Activated CD4-positive, alpha-beta memory T cell treated with anti-CD3 and anti-CD28 coated beads for 36 hours (primary cell): ENCODE measurements around the gene CLIC5. TPM values are rescaled to one million over a fixed set of nuclear protein-coding genes. Genes with fewer than 3 reads are reported as not detected.

Source experiments
- CTCF ChIA-PET: fragments of 350-600 bp; sonication (Branson Sonifier 250); formaldehyde crosslinking; loops from one replicate; lab custom pipeline; 2021; ENCODE audit warnings: antibody characterized with exemption, inconsistent platforms; lab: Charles Lee
- POLR2A ChIA-PET: fragments of 350-600 bp; sonication (Branson Sonifier 250); formaldehyde crosslinking; loops from one replicate; lab custom pipeline; 2021; ENCODE audit warnings: antibody characterized with exemption; lab: Charles Lee
- DNase-seq: peaks from one replicate; pipeline ENCODE4 v3.0.0-alpha.2; 2020
- H3K27ac Mint-ChIP-seq: one replicate; pipeline ENCODE4 v1.8.0; 2021; ENCODE audit warnings: mixed read lengths
- H3K27me3 Mint-ChIP-seq: one replicate; pipeline ENCODE4 v1.8.0; 2021; ENCODE audit warnings: mixed read lengths
- H3K36me3 Mint-ChIP-seq: one replicate; pipeline ENCODE4 v1.8.0; 2021; ENCODE audit warnings: mixed read lengths
- H3K4me1 Mint-ChIP-seq: one replicate; pipeline ENCODE4 v1.8.0; 2021; ENCODE audit warnings: low read depth, mixed read lengths
- H3K4me3 Mint-ChIP-seq: one replicate; pipeline ENCODE4 v1.8.0; 2021; ENCODE audit warnings: mild to moderate bottlenecking, mixed read lengths
- H3K9me3 Mint-ChIP-seq: one replicate; pipeline ENCODE4 v1.8.0; 2021; ENCODE audit warnings: mixed read lengths
- intact Hi-C: fragments of 100-400 bp; cut with micrococcal nuclease; formaldehyde crosslinking; loops from one replicate; pipeline ENCODE4 v1.15.1; 2023
- total RNA-seq, 2 experiments: library from RNA; stranded (reverse); gene quantifications; one replicate each; pipeline ENCODE4 v1.2.3, GENCODE V29; 2021

Gene CLIC5
- total RNA-seq, 2 experiments from 2014 or later: 8.0 to 8.5 TPM

GRCh38 chr6:45956663-45957062, 59.0 kb downstream of the CLIC5 start:
- no peaks in the 10 kb centered on the region for H3K9me3 Mint-ChIP-seq
- ChIA-PET POLR2A (no interaction called here), CTCF (interaction anchor here (1.0 kb wide), 1 partner anchor 454 kb away, joined by 3 read pairs; no protein-coding TSS in a partner anchor)
- intact Hi-C loops: no loop called here
- no peak for DNase-seq
- no peaks in the 10 kb centered on the region for H3K4me1 Mint-ChIP-seq
- no peak overlapping the region for H3K27ac Mint-ChIP-seq
- no peak overlapping the region for H3K4me3 Mint-ChIP-seq
- no peaks in the 10 kb centered on the region for H3K27me3 Mint-ChIP-seq
- peaks cover 17% of the 10 kb centered on the region for H3K36me3 Mint-ChIP-seq

- Mint-ChIP-seq H3K27me3 (no peaks in the 10 kb centered on the region), H3K27ac (no peak overlapping the region), H3K4me3 (no peak overlapping the region), H3K9me3 (no peaks in the 10 kb centered on the region), H3K36me3 (peaks cover 22% of the 10 kb centered on the region), H3K4me1 (no peaks in the 10 kb centered on the region)
- intact Hi-C loops: no loop called here
- POLR2A ChIA-PET: no interaction called here
- CTCF ChIA-PET: interaction anchor here (1.0 kb wide), 1 partner anchor 454 kb away, joined by 3 read pairs; no protein-coding TSS in a partner anchor
- DNase-seq: no peak
These were observed 59.5 kb downstream of the CLIC5 start for GRCh38 chr6:45956176-45956575.

- Mint-ChIP-seq H3K9me3 (no peaks in the 10 kb centered on the region), H3K27ac (no peak overlapping the region), H3K4me1 (no peaks in the 10 kb centered on the region), H3K36me3 (peaks cover 22% of the 10 kb centered on the region), H3K4me3 (no peak overlapping the region), H3K27me3 (no peaks in the 10 kb centered on the region)
- ChIA-PET POLR2A (no interaction called here), CTCF (interaction anchor here (1.0 kb wide), 1 partner anchor 455 kb away, joined by 3 read pairs; no protein-coding TSS in a partner anchor)
- no peak for DNase-seq
- intact Hi-C loops: no loop called here
These were observed 60.1 kb downstream of the CLIC5 start for GRCh38 chr6:45955597-45955996.

- POLR2A ChIA-PET: no interaction called here
- Mint-ChIP-seq H3K4me3 (no peak overlapping the region), H3K27me3 (no peaks in the 10 kb centered on the region), H3K4me1 (no peaks in the 10 kb centered on the region), H3K27ac (no peak overlapping the region), H3K36me3 (peaks cover 25% of the 10 kb centered on the region), H3K9me3 (no peaks in the 10 kb centered on the region)
- intact Hi-C loops: no loop called here
- CTCF ChIA-PET: no interaction called here
- no peak for DNase-seq
These were observed 63.1 kb downstream of the CLIC5 start for GRCh38 chr6:45952546-45952945.

DNA sequence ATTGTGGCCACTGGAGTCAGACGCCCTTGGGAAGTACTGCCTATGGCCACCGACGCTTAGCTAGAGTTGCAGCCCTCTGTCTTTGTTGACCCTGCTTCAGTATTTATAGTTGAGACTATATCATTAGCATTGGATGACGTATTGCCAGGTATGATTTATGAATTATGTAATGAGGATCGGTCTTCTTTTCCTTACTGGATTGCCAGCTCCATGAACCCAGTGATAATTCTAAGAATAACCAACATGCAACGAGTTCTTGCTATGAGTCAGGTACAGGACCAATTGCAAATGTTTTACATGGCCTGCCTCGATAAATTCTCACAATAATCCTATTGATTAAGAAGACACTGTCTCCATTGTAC, 63.5 kb downstream of the CLIC5 start:
- no peaks in the 10 kb centered on the region for H3K9me3 Mint-ChIP-seq
- no peaks in the 10 kb centered on the region for H3K27me3 Mint-ChIP-seq
- POLR2A ChIA-PET: no interaction called here
- H3K27ac Mint-ChIP-seq: no peak overlapping the region
- peaks cover 25% of the 10 kb centered on the region for H3K36me3 Mint-ChIP-seq
- CTCF ChIA-PET: no interaction called here
- H3K4me3 Mint-ChIP-seq: no peak overlapping the region
- no peak for DNase-seq
- intact Hi-C loops: no loop called here
- H3K4me1 Mint-ChIP-seq: no peaks in the 10 kb centered on the region

GRCh38 chr6:45951321-45952167, 64.1 kb downstream of the CLIC5 start:
- no peak overlapping the region for H3K4me3 Mint-ChIP-seq
- ChIA-PET CTCF (no interaction called here), POLR2A (no interaction called here)

DNA sequence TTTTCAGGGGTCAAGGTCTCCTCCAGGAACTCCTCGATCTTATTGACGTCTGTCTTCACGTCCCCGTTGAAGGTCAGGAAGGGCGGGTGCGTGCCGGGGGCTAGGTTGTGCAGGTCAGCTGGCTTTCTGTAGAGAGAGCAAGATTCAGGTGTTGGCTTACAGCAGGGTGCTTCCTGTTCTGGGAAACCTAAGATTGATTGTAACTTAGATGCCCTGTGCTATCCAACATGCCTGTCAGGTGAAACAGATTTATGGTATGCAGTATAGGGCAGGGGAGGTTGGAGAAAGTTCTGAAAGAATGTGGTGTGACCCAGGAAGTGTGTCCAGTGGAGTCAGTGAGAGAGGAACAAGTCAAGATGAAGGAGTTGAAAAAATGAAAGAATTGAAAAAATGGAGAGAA, 66.4 kb downstream of the CLIC5 start:
- POLR2A ChIA-PET: no interaction called here
- H3K9me3 Mint-ChIP-seq: no peaks in the 10 kb centered on the region
- H3K36me3 Mint-ChIP-seq: peaks cover 25% of the 10 kb centered on the region
- no peak for DNase-seq
- no peaks in the 10 kb centered on the region for H3K27me3 Mint-ChIP-seq
- CTCF ChIA-PET: no interaction called here
- intact Hi-C loops: no loop called here
- no peak overlapping the region for H3K27ac Mint-ChIP-seq
- H3K4me1 Mint-ChIP-seq: no peaks in the 10 kb centered on the region
- no peak overlapping the region for H3K4me3 Mint-ChIP-seq

More at GRCh38 chr6:45951321-45952167, 64.1 kb downstream of the CLIC5 start:
- no peak for DNase-seq
- no peaks in the 10 kb centered on the region for H3K9me3 Mint-ChIP-seq
- H3K27ac Mint-ChIP-seq: no peak overlapping the region
- H3K27me3 Mint-ChIP-seq: no peaks in the 10 kb centered on the region
- intact Hi-C loops: no loop called here
- no peaks in the 10 kb centered on the region for H3K4me1 Mint-ChIP-seq
- peaks cover 25% of the 10 kb centered on the region for H3K36me3 Mint-ChIP-seq

- H3K36me3 Mint-ChIP-seq: peaks cover 15% of the 10 kb centered on the region
- no peak for DNase-seq
- H3K4me3 Mint-ChIP-seq: no peak overlapping the region
- intact Hi-C loops: no loop called here
- ChIA-PET CTCF (interaction anchor here (1.3 kb wide), 1 partner anchor 462 kb away, joined by 6 read pairs; no protein-coding TSS in a partner anchor), POLR2A (no interaction called here)
- H3K4me1 Mint-ChIP-seq: no peaks in the 10 kb centered on the region
- no peaks in the 10 kb centered on the region for H3K9me3 Mint-ChIP-seq
- H3K27ac Mint-ChIP-seq: no peak overlapping the region
- H3K27me3 Mint-ChIP-seq: no peaks in the 10 kb centered on the region
These were observed 67.9 kb downstream of the CLIC5 start for GRCh38 chr6:45947807-45948206.

DNA sequence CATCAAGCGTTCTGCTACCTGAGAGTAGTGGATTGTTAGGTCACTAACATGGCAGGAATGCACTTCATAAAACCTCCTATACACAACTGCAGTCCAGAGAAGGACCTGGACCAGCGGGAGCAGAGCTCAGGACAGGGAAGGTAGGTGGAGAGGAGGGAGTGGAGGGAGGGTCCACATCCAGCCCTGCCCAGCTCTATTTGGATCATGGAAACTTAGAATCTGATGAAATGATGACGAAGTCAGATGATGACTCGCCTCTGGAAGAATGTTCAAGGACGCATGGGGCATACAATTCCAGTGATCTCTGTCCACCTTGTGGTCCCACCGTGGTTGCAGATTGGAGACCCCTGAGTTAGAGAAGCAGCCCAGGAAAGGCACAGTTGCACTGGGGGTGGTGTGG, 68.8 kb downstream of the CLIC5 start:
- no peak overlapping the region for H3K4me3 Mint-ChIP-seq
- no peaks in the 10 kb centered on the region for H3K27me3 Mint-ChIP-seq
- ChIA-PET CTCF (no interaction called here), POLR2A (no interaction called here)
- no peak for DNase-seq
- intact Hi-C loops: no loop called here
- peaks cover 9% of the 10 kb centered on the region for H3K36me3 Mint-ChIP-seq
- H3K27ac Mint-ChIP-seq: no peak overlapping the region
- H3K4me1 Mint-ChIP-seq: no peaks in the 10 kb centered on the region
- no peaks in the 10 kb centered on the region for H3K9me3 Mint-ChIP-seq

GRCh38 chr6:45946352-45946751, 69.3 kb downstream of the CLIC5 start:
- peaks cover 5% of the 10 kb centered on the region for H3K36me3 Mint-ChIP-seq
- H3K9me3 Mint-ChIP-seq: no peaks in the 10 kb centered on the region
- ChIA-PET CTCF (no interaction called here), POLR2A (no interaction called here)
- no peak overlapping the region for H3K27ac Mint-ChIP-seq
- DNase-seq: peak; percentile 20
- intact Hi-C loops: no loop called here
- no peak overlapping the region for H3K4me3 Mint-ChIP-seq
- no peaks in the 10 kb centered on the region for H3K27me3 Mint-ChIP-seq
- no peaks in the 10 kb centered on the region for H3K4me1 Mint-ChIP-seq

GRCh38 chr6:45942953-45943352, 72.7 kb downstream of the CLIC5 start:
- POLR2A ChIA-PET: no interaction called here
- no peak overlapping the region for H3K4me3 Mint-ChIP-seq
- no peaks in the 10 kb centered on the region for H3K9me3 Mint-ChIP-seq
- CTCF ChIA-PET: interaction anchor here (1.1 to 4.7 kb wide), 2 partner anchors 10 to 12 kb away, joined by 3 to 17 read pairs; no protein-coding TSS in a partner anchor
- no peaks in the 10 kb centered on the region for H3K4me1 Mint-ChIP-seq
- H3K36me3 Mint-ChIP-seq: no peaks in the 10 kb centered on the region
- H3K27ac Mint-ChIP-seq: no peak overlapping the region
- H3K27me3 Mint-ChIP-seq: no peaks in the 10 kb centered on the region
- no peak for DNase-seq
- intact Hi-C loops: no loop called here

- Mint-ChIP-seq H3K36me3 (no peaks in the 10 kb centered on the region), H3K4me3 (no peak overlapping the region), H3K9me3 (no peaks in the 10 kb centered on the region), H3K4me1 (peaks cover 4% of the 10 kb centered on the region), H3K27me3 (no peaks in the 10 kb centered on the region), H3K27ac (no peak overlapping the region)
- CTCF ChIA-PET: interaction anchor here (0.7 kb wide), 2 partner anchors 9 to 476 kb away, joined by 3 to 4 read pairs; no protein-coding TSS in a partner anchor
- intact Hi-C loops: loop anchor here (5.0 kb wide), 1 partner anchor 158 kb away; no protein-coding TSS in a partner anchor
- POLR2A ChIA-PET: no interaction called here
- DNase-seq: no peak
These were observed 81.8 kb downstream of the CLIC5 start for GRCh38 chr6:45933855-45934254.
